OCI-LY1 (cell line): ENCODE measurements around the gene ENO4.

Source experiments
- EZH2 ChIP-seq: fragments of 200-600 bp; sonication (generic), shearing (Covaris generic); IDR thresholded peaks from 2 replicates; pipeline ENCODE4 v1.8.0; 2017; ENCODE audit warnings: borderline replicate concordance, mixed run types, mild to moderate bottlenecking, antibody characterized with exemption, low read length, moderate library complexity, mixed read lengths
- TF ChIP-seq, protein P1 (sequence below): fragments of 200-600 bp; sonication (generic), shearing (Covaris generic); IDR thresholded peaks from 2 replicates; pipeline ENCODE4 v1.5.1; 2017; ENCODE audit warnings: mild to moderate bottlenecking, antibody characterized with exemption, low read length, moderate library complexity, mixed read lengths

DNA sequence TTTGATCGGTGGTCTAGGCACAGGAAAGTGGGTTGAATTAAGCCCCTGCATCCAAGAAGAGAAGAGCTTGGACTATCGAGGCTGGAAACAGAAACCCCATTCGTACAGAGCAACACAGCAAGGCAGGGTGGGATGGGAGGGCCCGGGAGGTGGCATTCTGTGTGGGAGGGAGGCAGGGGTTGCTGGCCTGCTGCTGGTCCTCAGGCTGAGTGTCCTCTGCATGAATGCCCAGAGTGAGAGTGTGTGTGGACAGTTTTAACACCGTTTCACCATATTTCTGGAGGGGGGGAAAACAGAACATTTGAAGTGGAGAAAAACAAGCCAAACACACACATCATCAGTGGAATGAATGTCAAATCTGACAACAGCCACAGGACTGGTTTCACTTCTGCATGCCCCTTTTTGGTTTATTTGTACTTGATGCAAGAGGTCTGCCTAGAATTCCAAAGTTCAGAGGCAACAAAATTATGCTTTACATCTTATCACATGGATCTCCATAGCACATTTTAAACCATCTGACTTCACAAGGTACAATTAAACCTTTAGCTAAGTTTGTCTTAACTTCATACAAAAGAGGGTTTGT, 11.1 kb upstream of the ENO4 start:
- TF ChIP-seq, protein P1, sequence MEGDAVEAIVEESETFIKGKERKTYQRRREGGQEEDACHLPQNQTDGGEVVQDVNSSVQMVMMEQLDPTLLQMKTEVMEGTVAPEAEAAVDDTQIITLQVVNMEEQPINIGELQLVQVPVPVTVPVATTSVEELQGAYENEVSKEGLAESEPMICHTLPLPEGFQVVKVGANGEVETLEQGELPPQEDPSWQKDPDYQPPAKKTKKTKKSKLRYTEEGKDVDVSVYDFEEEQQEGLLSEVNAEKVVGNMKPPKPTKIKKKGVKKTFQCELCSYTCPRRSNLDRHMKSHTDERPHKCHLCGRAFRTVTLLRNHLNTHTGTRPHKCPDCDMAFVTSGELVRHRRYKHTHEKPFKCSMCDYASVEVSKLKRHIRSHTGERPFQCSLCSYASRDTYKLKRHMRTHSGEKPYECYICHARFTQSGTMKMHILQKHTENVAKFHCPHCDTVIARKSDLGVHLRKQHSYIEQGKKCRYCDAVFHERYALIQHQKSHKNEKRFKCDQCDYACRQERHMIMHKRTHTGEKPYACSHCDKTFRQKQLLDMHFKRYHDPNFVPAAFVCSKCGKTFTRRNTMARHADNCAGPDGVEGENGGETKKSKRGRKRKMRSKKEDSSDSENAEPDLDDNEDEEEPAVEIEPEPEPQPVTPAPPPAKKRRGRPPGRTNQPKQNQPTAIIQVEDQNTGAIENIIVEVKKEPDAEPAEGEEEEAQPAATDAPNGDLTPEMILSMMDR, result no peak
- TF ChIP-seq EZH2, result no peak
